ENCODE results near the gene CACNA1C.

The CACNA1C gene

DNA sequence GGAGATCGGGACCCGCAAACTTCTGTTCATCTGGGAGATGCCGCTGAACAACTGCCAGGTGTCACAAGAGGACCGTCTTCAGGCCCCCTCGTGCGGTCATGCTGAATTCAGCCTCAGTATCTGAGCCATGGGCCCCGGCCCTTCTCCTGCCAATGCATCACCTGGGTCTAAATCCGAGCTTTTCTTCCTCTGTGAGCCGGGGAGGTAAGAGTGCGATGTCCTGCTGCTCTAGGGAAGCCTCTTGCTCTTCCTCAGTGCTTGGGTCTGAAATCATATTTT, 586.2 kb downstream of the CACNA1C start:
- no peak for DNase-seq

DNA sequence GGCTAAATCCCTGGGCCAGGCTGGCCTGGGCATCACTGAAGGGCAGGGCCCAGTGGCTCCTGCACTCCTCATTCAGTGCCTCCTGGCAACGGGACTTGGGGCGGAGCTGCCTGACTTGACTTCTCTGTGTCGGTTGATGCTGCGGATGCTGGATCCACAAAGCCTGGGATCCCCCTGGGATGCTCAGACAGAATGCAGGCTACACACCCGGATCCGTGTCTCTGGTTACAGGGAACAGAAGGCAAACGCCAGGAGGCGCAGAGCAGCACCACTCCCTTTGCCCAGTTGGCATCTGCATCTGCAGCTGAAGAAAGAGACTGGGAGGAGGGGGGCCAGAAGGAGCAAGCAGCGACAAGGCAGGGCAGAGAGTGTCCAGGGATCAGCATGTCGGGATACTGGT, 587.5 kb downstream of the CACNA1C start:
- DNase-seq = no peak

- no peak for DNase-seq
These were observed 587.9 kb downstream of the CACNA1C start for GRCh38 chr12:2640709-2641108.

DNA sequence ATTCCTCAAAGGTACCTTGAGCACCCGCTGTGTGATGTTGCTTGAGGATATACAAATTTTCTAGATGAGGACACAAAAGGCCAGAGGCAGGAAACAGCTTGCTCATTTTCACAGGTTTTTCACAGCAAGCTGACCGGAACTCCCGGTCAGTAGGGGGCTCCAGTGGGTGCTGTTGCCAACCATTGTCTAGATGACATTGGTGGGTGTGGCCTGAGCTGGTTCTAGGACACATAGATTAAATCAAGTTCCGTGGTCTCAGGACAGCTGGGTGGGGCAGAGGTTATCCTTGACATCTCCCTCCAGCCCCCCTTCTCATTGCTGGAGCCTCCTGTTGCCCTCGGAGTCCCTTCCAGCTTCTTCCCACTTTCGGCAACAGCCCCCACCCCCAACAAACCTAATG, 588.4 kb downstream of the CACNA1C start:
- no peak for DNase-seq

DNA sequence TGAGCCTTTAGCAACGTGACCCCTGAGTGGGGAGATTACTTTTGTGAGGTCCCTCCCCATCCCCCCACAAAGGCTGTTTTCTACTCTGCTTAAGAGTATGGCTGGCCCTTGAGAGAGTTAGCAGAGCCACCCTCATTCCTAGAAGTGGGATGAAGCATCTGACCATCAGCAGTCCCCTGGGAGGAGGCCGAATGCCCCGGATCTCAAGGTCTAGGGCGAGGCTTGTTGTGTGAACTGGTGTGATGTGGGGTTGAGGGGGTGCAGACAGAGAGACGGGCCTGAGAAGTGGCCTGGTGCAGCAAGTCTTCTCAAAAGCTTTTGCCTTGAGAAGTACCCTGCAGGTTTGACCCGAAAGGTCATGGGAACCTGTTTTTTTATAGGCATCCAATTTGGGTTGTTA, 589.0 kb downstream of the CACNA1C start:
- DNase-seq = no peak

DNA sequence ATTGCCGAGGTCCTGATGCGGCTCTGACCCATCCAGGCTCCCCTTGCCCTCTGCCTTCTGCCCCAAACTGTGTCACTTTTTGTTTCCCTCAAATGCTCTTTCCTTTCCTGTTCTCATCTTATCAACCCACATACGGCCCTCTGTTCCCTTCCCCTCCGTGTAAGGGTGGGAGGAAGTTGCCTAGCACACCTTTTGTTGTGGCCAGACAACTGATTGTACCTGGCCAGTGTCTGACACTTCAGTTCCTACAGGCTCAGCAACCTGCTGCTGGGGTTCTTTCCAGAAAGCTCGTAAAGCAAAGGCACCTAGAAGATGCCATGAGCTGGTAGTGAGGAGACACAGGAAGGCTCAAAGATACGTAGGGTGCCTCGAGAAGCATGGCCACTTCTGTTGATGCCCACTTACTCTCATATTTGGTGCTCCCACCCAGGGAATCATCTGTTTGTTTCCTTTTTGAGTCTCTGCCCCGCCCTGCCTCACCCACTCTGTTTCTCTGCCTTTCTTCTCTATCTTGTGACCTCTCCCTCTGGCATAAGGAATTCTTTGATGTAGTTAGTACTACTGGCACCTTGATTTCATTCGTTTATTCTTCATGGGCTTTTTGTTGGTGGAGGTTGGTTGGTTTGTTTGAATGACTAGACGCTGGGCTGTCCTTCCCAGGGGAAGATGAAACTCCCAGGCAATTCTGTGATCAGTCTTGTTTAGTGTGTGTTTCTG, 589.5 kb downstream of the CACNA1C start:
- DNase-seq = no peak

DNA sequence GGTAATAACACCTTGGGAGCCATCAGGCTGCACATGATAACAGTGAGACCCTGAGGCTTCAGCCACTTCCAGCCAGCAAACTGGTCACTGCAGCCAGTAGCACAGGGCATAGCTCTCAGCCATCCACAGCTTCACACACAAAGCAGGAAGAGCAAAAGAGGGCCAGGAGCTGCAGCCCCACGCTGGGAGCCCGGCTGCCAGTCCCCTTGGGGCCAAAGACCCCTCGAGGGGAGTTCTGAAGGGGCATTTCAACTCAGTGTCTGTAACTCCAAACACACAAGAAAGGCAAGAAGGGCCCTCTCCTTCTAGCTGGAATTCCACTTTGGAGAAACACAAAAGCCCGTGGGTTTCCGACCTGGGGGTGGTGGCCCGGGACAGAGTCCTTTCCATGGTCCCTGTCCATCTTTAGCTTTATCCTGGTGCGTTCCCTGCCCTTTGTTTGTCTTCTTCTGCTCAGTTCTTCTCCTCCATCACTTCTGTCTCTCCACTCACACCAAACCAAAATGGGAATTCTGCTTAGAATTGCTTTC, 590.2 kb downstream of the CACNA1C start:
- no peak for DNase-seq

DNA sequence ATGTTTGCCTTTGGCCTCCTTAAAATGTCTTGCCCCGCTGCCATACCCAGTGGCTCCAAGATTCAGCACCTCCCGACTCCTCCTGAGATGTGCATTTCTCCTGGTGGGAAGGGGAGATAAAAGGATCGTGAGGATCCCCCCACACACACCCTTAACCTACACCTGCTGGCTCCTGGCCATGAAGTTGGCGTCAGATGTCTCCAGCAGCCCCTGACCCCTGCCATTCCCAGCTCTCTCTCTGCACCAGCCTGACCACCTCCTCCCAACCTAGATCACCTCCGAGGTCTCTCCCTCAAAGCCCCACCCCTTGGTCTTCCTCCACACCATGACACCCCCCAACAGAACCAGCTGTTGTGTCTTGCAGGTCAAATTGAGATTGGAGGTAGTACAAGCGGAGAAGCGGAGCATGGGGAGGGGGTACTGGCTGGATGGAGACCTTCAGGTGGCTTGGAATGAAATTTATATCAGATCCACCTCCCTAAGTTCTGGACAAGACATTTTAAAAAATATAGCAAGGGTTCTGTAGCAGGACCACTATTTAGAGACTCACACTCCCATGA, 590.9 kb downstream of the CACNA1C start:
- no peak for DNase-seq

DNA sequence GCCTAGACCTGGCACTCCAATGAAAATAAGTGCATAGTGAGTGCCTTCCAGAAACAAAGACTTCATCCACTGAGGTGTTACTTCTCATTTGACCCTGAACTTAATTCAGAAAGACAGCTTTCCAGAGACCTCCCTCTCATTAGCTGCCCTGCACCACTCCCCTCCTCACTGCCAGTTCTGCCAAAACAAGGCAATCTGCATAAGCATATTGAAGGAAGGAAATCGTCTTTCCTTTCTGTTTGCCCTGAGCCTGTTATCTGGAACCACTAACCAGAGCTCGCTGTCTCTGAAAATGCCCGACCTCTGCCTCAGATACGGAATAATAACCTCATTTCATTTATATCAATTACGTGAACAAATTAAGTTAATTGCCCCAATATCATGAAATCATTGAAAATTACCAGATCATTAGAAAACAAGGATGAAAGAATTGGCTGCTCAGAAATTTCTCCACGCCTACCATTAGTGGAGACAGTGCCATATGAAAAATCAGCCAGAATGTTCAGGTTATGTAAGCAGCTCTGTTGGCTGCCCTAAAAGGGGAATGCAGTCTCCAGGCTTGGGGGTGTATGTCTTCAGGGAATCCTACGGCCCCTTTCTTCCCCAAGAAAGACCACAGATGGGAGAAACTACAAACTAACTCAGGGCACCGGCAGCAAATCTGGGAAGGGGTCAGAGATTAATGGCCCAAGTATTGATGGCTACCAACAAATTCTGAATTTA, 592.1 kb downstream of the CACNA1C start:
- DNase-seq = no peak

DNA sequence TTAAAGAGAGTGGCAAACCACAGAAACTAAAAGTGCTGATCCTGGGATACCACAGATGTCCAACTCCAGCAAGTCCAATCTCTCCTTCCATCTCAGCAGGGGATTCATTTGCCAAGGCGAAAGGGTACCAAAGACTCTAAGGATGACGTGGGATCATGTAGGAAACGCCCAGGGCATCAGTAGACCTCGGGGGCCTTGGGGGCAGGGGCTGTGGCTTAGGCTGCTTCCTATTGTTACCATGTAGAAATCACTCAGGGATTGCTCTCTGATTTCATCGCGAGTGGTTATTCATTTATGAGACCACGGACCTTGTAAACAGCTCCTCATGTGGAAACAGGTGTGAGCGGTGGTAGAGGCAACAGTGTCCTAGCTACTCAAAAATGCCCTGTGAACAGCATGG, 592.7 kb downstream of the CACNA1C start:
- DNase-seq = no peak

GRCh38 chr12:2646341-2646740, 593.6 kb downstream of the CACNA1C start:
- DNase-seq = no peak

GRCh38 chr12:2647186-2647585, 594.4 kb downstream of the CACNA1C start:
- no peak for DNase-seq

DNA sequence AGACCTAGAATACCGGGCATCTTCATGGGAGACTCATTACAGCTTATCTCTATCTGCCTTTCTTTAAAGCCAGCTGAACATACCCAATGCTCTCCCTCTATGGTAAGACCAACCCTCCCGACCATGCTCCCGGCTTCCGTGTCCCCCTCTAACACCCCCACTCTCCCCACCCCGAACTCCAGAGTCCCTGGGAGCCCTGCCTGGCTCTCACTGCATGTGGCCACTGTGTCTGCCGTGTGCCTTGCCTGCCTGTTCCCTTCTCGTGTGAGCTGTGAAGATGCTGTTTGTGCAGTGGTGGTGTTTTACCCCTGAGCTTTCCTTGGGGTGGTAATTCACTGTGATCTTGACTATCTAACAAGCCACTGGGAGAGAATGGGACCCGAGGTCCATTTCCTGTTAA, 595.6 kb downstream of the CACNA1C start:
- DNase-seq = no peak

GRCh38 chr12:2649201-2650030, 596.6 kb downstream of the CACNA1C start:
- DNase-seq = no peak

GRCh38 chr12:2650261-2651067, 597.7 kb downstream of the CACNA1C start:
- no peak for DNase-seq

DNA sequence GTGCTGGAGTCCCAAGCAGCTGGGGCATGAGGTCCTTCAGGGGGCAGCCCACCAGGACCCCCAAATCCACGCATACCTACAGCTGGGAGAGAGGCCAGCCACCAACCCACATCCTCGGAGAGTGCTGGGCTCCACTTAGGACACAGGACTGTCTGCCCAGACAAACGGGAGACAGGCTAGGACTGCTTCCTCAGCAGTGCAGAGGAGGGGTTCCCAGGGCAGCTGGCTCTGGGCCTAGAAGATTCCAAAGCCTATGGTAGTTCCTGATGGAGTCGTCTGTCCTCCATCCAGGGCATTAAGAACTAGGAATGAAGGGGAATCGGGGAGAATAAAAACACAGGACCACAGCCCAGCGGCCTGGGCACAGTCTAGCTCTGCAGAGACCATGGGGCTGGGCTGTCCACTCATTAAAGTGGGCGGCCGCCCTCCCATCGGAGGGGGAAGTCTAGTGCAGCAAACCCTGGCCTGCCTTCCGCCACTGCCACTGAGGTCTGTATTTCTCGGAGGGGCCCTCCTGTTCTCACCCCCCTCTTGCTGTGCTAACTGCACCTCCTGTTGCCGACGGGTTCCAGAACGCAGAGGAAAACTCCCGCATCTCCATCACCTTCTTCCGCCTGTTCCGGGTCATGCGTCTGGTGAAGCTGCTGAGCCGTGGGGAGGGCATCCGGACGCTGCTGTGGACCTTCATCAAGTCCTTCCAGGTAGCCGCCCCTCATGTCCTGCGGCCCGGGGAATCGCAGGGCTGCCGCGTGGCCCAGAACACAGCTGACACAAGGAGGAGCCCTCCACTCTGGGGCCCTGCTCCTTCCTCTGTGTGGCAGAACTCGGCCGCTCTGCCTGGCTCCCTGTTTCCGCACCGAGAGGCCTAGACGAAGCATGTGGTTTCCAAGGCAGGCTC, 598.5 kb downstream of the CACNA1C start:
- no peak for DNase-seq

DNA sequence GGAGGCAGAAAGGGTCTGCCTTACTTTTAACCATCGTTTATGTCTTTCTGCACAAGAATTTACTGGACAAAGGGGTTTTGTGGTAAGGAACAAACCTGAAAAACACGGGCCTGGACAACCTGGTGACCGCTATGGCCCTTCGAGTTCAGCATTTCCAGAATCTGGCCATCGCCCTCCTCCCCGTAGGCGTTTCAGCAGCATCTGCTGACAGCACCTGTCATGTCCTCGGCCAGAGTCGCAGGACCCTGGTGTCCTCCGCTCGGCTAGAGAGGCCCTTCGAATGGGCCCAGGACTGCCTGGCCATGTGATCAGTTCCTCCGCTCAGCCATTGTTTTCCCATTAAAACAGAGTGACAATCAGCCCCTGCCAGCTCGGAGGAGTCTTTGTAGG, 599.2 kb downstream of the CACNA1C start:
- DNase-seq = no peak

DNA sequence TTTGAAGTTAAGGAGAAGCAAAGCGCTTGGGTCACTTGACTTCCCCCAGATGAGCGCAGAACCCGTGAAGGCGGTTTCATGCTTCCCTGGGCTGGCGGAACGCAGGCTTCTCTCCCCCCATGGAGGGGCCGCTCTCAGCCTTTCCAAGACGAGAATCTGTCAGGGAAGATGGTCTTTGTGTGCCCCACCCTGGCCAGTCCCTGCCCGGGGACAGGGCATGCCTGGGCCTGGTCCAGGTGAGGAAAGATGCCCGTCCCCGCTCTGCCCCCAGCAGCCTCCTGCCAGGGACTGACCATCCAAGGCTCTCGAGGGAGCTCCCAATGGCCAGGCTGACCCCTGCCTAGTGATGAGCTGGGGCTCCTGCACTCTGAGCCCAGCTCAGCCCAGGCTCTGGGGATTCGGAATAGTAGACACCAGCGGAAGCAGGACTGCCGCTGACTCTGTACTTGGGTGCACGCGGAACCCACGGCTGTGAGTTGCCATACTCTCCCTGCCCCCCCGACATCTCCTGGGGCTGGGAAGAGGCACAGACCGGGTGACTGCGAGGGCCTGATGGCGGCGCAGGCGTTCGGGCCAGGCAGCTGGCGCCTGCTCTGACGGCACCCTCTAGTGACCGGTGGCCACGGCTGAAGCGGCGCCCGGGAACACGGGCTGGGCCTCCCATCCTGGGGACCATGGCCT, 599.8 kb downstream of the CACNA1C start:
- no peak for DNase-seq

DNA sequence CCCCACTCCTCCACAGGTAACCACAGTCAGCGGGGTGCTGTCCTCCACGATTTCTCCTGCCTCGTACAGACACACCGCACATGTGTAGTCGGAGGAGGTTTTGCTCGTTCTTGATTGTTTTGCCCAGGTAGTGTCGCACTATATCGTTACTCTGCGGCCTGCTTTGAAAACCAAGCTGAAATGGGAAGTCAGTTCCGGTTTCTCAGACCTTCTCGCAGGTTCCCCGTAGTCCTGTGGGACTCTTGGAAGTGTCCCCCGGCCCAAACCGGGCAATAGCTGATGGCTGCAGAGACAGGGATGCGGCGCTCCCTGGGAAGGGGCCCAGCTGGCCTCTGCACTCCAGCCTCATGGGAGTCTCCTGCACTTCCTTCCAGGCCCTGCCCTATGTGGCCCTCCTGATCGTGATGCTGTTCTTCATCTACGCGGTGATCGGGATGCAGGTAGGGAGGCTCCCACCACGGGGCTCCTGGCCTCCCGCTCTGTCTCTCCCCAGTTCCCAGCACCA, 600.7 kb downstream of the CACNA1C start:
- DNase-seq = no peak

DNA sequence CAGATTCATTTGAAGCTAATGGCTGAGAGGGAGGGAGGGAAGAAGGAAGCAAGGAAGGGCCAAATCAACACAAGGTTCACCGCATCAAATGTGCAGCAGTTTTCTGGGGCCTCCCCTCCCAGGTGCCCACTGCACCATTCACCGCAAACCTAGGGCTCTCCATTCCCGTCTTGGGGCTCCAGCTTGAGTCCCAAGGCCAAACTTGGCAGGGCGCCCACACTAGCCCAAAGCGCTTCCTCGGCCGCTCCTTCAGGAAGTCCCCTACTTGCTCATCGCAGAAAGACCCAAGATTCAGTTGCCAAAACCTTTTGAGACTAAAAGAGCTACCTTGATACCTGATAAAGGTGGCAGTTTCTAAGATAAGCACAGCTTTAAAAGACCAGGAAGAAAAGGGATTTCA, 601.5 kb downstream of the CACNA1C start:
- DNase-seq = no peak

DNA sequence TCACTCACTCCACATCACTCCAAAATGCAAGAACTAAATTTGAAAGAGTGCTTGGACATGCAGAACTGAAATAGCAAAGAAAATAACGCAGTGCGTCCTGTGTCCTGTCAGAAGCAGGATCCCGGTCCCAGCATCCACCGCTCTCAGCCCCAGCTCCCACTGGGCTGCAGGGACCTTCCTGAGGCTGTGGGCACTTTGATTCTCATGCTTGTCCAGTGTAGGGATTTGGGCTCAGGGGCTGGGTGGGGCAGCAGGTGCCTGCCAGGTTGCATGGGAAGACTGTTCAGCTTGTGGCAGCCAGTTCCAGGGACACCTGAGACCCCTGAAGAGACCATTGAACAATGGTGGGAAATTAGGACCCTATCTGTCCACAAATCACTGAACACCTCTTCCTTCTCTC, 602.0 kb downstream of the CACNA1C start:
- DNase-seq = no peak

Measured in stimulated activated naive CD4-positive, alpha-beta T cell treated with Interleukin-2 at 50 U/mL for 16 hours (primary cell).